HepG2 (cell line): Measurements from ENCODE around the gene NDST1. TPM values are rescaled to one million over a fixed set of nuclear protein-coding genes. Genes with fewer than 3 reads are reported as not detected.

Experiments
- ATAC-seq: fragments of 200-7000 bp; cut with Tn5 transposase; 3 replicates; pipeline ENCODE4 v1.9.1; 2020; ENCODE audit warnings: mild to moderate bottlenecking, moderate library complexity
- BruUV-seq: library from RNA; stranded (reverse); fragments of 400-500 nt; replicated peaks from 2 replicates; lab custom pipeline; 2021; lab: Mats Ljungman, UMichigan
- CTCF ChIA-PET: fragments of 300-600 bp; formaldehyde crosslinking; extraction: SDS; loops from one replicate; lab custom pipeline; 2021; ENCODE audit warnings: low total read pairs, inconsistent platforms, low intra/inter-chr PET ratio; lab: Yijun Ruan, JAX
- POLR2A ChIA-PET: fragments of 350-600 bp; sonication (Branson Sonifier 250); formaldehyde crosslinking; loops from one replicate; lab custom pipeline; 2020; ENCODE audit warnings: antibody characterized with exemption, inconsistent platforms; lab: Yijun Ruan, JAX
- DNase-seq: peaks from one replicate; pipeline ENCODE4 v3.0.0-alpha.2; 2015; ENCODE audit warnings: low spot score
- FAIRE-seq: peaks from 3 replicates; lab custom pipeline; 2011; peaks lifted over from hg19 to GRCh38; lab: Jason Lieb, UNC
- H2AFZ ChIP-seq: one replicate; pipeline ENCODE4 v1.6.1; 2011; ENCODE audit warnings: low read length, inconsistent platforms
- H3K27ac ChIP-seq: fragments of 300-600 bp; 3 replicates; pipeline ENCODE4 v1.8.0; 2011; ENCODE audit warnings: mixed run types, mild to moderate bottlenecking, mixed read lengths, low read length, inconsistent platforms; ENCODE audit not compliant: insufficient read depth; ENCODE audit errors: extremely low read length
- H3K27me3 ChIP-seq, 2 experiments: fragments of 200-600 bp in 1 of 2; 2 replicates in 1 of 2; 3 replicates in 1 of 2; pipeline versions ENCODE4 v1.6.0 to v1.8.0; 2011; ENCODE audit warnings: low read length in 2 of 2, mild to moderate bottlenecking in 2 of 2, moderate library complexity in 2 of 2, inconsistent platforms in 1 of 2; ENCODE audit not compliant: insufficient read depth in 2 of 2, control insufficient read depth in 1 of 2
- H3K36me3 ChIP-seq, 2 experiments: fragments of 200-600 bp in 1 of 2; replicated peaks in 1 of 2; 2 replicates in 1 of 2; 3 replicates in 1 of 2; pipeline versions ENCODE4 v1.5.1 to v1.8.0; 2011; ENCODE audit warnings: low read length in 2 of 2, inconsistent platforms in 1 of 2; ENCODE audit not compliant: insufficient read depth in 2 of 2, control insufficient read depth in 1 of 2
- H3K4me1 ChIP-seq: 2 replicates; pipeline ENCODE4 v1.5.1; 2012; ENCODE audit warnings: low read length, inconsistent platforms; ENCODE audit not compliant: insufficient read depth
- H3K4me2 ChIP-seq: 2 replicates; pipeline ENCODE4 v1.6.0; 2011; ENCODE audit warnings: low read depth, low read length, inconsistent platforms
- H3K4me3 ChIP-seq, 3 experiments: fragments of 200-600 bp in 1 of 3; sonication (generic), shearing (Covaris generic) in 1 of 3; replicated peaks in 1 of 3; 2 replicates each; pipeline ENCODE4 v1.5.1; 2011 to 2016; ENCODE audit warnings: low read length in 3 of 3, inconsistent platforms in 2 of 3, low read depth in 2 of 3, mild to moderate bottlenecking in 2 of 3, control low read depth in 1 of 3, mixed read lengths in 1 of 3; ENCODE audit not compliant: insufficient read depth in 1 of 3
- H3K79me2 ChIP-seq: one replicate; pipeline ENCODE4 v1.6.1; 2011; ENCODE audit warnings: low read length, inconsistent platforms; ENCODE audit not compliant: insufficient read depth
- H3K9ac ChIP-seq: 2 replicates; pipeline ENCODE4 v1.6.0; 2011; ENCODE audit warnings: mild to moderate bottlenecking, low read depth, low read length, inconsistent platforms; ENCODE audit not compliant: insufficient read depth
- H3K9me3 ChIP-seq: 2 replicates; pipeline ENCODE4 v1.5.1; 2012; ENCODE audit warnings: mild to moderate bottlenecking, low read length
- H4K20me1 ChIP-seq: 2 replicates; pipeline ENCODE4 v1.6.0; 2011; ENCODE audit warnings: inconsistent platforms, mild to moderate bottlenecking, low read length, moderate library complexity; ENCODE audit not compliant: insufficient read depth
- ATF1 ChIP-seq: IDR thresholded peaks from 2 replicates; pipeline ENCODE4 v1.6.1; 2016; ENCODE audit warnings: mild to moderate bottlenecking, control low read depth
- GATA4 ChIP-seq: sonication (generic); IDR thresholded peaks from 2 replicates; pipeline ENCODE4 v1.6.1; 2016; ENCODE audit warnings: antibody characterized with exemption, low read depth, borderline replicate concordance
- KLF11 ChIP-seq: IDR thresholded peaks from 2 replicates; pipeline ENCODE4 v1.6.1; 2016; ENCODE audit warnings: missing compliant biosample characterization
- MBNL3 ChIP-seq: fragments of 250-450 bp; sonication (Bioruptor Pico); conservative IDR thresholded peaks from 2 replicates; pipeline ENCODE4 v1.8.0; 2022; ENCODE audit warnings: mild to moderate bottlenecking, inconsistent platforms
- NFKB2 ChIP-seq: sonication (generic); formaldehyde crosslinking; IDR thresholded peaks from 2 replicates; pipeline ENCODE4 v1.4.0; 2020; ENCODE audit warnings: missing genetic modification reagents, borderline replicate concordance
- SALL1 ChIP-seq: sonication (generic); formaldehyde crosslinking; IDR thresholded peaks from 2 replicates; pipeline ENCODE4 v1.8.0; 2022; ENCODE audit warnings: mild to moderate bottlenecking, missing genetic modification reagents
- WIZ ChIP-seq: sonication (generic); formaldehyde crosslinking; IDR thresholded peaks from 2 replicates; pipeline ENCODE4 v1.5.1; 2020; ENCODE audit warnings: mild to moderate bottlenecking, missing genetic modification reagents
- ZNF101 ChIP-seq: sonication (generic); formaldehyde crosslinking; IDR thresholded peaks from 2 replicates; pipeline ENCODE4 v1.4.0; 2020; ENCODE audit warnings: mild to moderate bottlenecking, low read depth, missing genetic modification reagents, borderline replicate concordance
- ZNF24 ChIP-seq: fragments of 450-650 bp; IDR thresholded peaks from 2 replicates; pipeline ENCODE4 v1.6.1; 2017; ENCODE audit warnings: antibody characterized with exemption, mild to moderate bottlenecking
- ZNF260 ChIP-seq: sonication (generic); formaldehyde crosslinking; IDR thresholded peaks from 2 replicates; pipeline ENCODE4 v1.4.0; 2020; ENCODE audit warnings: missing genetic modification reagents, low read depth, mild to moderate bottlenecking, borderline replicate concordance
- ZNF383 ChIP-seq: sonication (generic); formaldehyde crosslinking; IDR thresholded peaks from 2 replicates; pipeline ENCODE4 v1.4.0; 2020; ENCODE audit warnings: missing genetic modification reagents, mild to moderate bottlenecking, borderline replicate concordance
- ZNF496 ChIP-seq: sonication (generic); formaldehyde crosslinking; IDR thresholded peaks from 2 replicates; pipeline ENCODE4 v1.8.1; 2023; ENCODE audit warnings: mild to moderate bottlenecking, moderate library complexity, missing genetic modification reagents; ENCODE audit not compliant: insufficient replicate concordance
- ZNF747 ChIP-seq: sonication (generic); formaldehyde crosslinking; IDR thresholded peaks from 2 replicates; pipeline ENCODE4 v1.8.1; 2023; ENCODE audit warnings: missing genetic modification reagents, mild to moderate bottlenecking, borderline replicate concordance
- WGBS: methylation state at CpG from one replicate; pipeline ENCODE4 v1.1.6; 2017; ENCODE audit warnings: low lambda C conversion rate; 5-methylcytosine and 5-hydroxymethylcytosine counted together
- in situ Hi-C: cut with HindIII; loops from 2 replicates; pipeline ENCODE4 v1.10.0; 2017; ENCODE audit warnings: low pct_unique_long_range_greater_than_20kb; ENCODE audit not compliant: extremely low pct_ligation_motif_present
- intact Hi-C: fragments of 100-400 bp; cut with micrococcal nuclease; formaldehyde crosslinking; loops from one replicate; pipeline ENCODE4 v1.10.0; 2022; ENCODE audit not compliant: unreplicated experiment
- polyA plus RNA-seq, 8 experiments: library from polyadenylated mRNA; depleted of rRNA in 3 of 8; stranded (reverse) in 7 of 8; unstranded in 1 of 8; fragments of >200 nt; fragmentation: Illumina TruSeq in 4 of 8; extraction: Trizol in 4 of 8; gene quantifications; 2 replicates each; pipeline versions ENCODE4 v1.2.1 to v1.2.3, GENCODE V29; 2011 to 2016; ENCODE audit warnings: low read depth in 4 of 8, missing spikeins in 1 of 8, mixed read lengths in 1 of 8; ENCODE audit not compliant: insufficient read depth in 1 of 8
- total RNA-seq, 5 experiments: library from RNA; depleted of rRNA; stranded (reverse); fragments of >200 nt; fragmentation: Illumina TruSeq; extraction: Trizol; gene quantifications; 2 replicates each; pipeline ENCODE4 v1.2.3, GENCODE V29; 2016; ENCODE audit warnings: low read depth in 1 of 5
- TF ChIP-seq, protein P1 (sequence below): sonication (generic); formaldehyde crosslinking; IDR thresholded peaks from 2 replicates; pipeline ENCODE4 v1.5.0; 2020; ENCODE audit warnings: missing genetic modification reagents
- TF ChIP-seq, protein P2 (sequence below): sonication (generic); formaldehyde crosslinking; IDR thresholded peaks from 2 replicates; pipeline ENCODE4 v1.5.0; 2020; ENCODE audit warnings: missing genetic modification reagents, mild to moderate bottlenecking, borderline replicate concordance
- TF ChIP-seq, protein P3 (sequence below): sonication (generic); formaldehyde crosslinking; IDR thresholded peaks from 2 replicates; pipeline ENCODE4 v1.4.0; 2020; ENCODE audit warnings: missing genetic modification reagents; ENCODE audit errors: not compliant biosample characterization

Gene NDST1
- total and polyA plus RNA-seq, 2 of the 13 experiments (the other 11 are each of a cell fraction or from before 2014, with no cell fraction given) = 23.8 to 26.2 TPM

DNA sequence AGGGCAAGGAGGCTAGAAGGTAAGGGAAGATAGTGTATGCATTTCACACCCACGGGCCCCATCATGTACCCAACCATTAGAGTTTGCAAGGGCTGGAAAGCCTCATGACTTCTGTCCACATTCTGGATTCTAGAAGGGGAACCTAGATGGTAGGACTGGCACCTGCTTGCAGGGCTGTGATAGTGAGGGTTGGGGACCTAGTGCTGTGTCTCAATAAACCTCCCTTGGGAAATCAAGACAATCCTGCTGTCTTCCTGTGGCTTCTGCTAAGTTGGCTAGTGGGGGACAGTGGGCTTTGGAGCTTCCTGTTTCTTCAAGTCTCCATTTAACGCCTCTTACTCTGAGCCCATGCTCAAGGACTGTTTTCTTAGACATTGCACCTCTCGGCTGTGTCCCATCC, 88.9 kb downstream of the NDST1 start (continued):
- TF ChIP-seq, protein P1, sequence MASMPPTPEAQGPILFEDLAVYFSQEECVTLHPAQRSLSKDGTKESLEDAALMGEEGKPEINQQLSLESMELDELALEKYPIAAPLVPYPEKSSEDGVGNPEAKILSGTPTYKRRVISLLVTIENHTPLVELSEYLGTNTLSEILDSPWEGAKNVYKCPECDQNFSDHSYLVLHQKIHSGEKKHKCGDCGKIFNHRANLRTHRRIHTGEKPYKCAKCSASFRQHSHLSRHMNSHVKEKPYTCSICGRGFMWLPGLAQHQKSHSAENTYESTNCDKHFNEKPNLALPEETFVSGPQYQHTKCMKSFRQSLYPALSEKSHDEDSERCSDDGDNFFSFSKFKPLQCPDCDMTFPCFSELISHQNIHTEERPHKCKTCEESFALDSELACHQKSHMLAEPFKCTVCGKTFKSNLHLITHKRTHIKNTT (CRISPR knock-in tag) = no peak
- TF ChIP-seq, all 625 proteins: peak for 0

DNA sequence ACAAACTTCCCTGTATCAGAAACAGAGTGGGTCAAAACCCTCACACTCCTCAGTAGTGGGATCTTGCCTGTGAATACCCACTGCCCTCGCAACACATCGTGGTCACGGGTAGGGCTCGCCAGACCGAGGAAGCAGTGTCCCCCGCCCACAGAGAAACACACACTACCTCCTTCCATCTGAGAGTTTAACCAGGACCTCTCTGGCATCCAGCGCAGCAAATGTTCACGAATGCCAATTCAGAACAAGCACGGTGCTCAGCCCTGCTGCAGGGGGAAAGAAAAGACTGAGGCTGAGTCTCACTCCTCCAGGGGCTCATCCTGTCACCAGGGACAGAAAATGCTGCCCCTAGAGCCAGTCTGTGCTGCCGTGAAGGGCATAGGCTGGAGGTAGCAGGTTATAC, 90.1 kb downstream of the NDST1 start:
- WGBS = 57% methylated on average over 9 of the region's 10 CpGs
- H3K4me3 ChIP-seq = no peak overlapping the region
- no TSS peak for BruUV-seq
- TF ChIP-seq ZNF747 (CRISPR knock-in tag) (no peak), MBNL3 (CRISPR knock-in tag) (no peak), ZNF260 (no peak), WIZ (CRISPR knock-in tag) (no peak), SALL1 (CRISPR knock-in tag) (no peak), ZNF101 (CRISPR knock-in tag) (no peak), ZNF383 (CRISPR knock-in tag) (no peak), KLF11 (CRISPR knock-in tag) (no peak), ZNF496 (CRISPR knock-in tag) (no peak), ATF1 (CRISPR knock-in tag) (no peak), GATA4 (no peak), ZNF24 (no peak), NFKB2 (CRISPR knock-in tag) (no peak)
- TF ChIP-seq, protein P2, sequence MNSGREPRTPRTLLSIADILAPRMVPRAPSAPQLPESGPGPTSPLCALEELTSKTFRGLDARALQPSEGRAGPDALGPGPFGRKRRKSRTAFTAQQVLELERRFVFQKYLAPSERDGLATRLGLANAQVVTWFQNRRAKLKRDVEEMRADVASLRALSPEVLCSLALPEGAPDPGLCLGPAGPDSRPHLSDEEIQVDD (CRISPR knock-in tag) = no peak
- TF ChIP-seq, protein P3, sequence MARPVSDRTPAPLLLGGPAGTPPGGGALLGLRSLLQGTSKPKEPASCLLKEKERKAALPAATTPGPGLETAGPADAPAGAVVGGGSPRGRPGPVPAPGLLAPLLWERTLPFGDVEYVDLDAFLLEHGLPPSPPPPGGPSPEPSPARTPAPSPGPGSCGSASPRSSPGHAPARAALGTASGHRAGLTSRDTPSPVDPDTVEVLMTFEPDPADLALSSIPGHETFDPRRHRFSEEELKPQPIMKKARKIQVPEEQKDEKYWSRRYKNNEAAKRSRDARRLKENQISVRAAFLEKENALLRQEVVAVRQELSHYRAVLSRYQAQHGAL (CRISPR knock-in tag) = no peak
- in situ Hi-C loops = no loop called here
- H3K9me3 ChIP-seq = no peaks in the 10 kb centered on the region
- no peak overlapping the region for H3K4me2 ChIP-seq
- peaks cover 8 to 52% of the 10 kb centered on the region in 2 experiments; a peak in 4 of 5 replicates for H3K27me3 ChIP-seq
- H3K36me3 ChIP-seq = no peaks in the 10 kb centered on the region
- ChIA-PET CTCF (no interaction called here), POLR2A (no interaction called here)
- no peak for DNase-seq
- H3K9ac ChIP-seq = no peak overlapping the region
- H3K4me1 ChIP-seq = peaks cover 8% of the 10 kb centered on the region
- intact Hi-C loops = no loop called here
- H2AFZ ChIP-seq = no peak overlapping the region
- no peak overlapping the region for H3K27ac ChIP-seq
- H3K79me2 ChIP-seq = no peaks in the 10 kb centered on the region
- ATAC-seq = no peak; the same call in 2 of the 3 replicates
- no peaks in the 10 kb centered on the region for H4K20me1 ChIP-seq
- no peak for FAIRE-seq
